ENCODE data around the gene ELK3.

ELK3 gene

DNA sequence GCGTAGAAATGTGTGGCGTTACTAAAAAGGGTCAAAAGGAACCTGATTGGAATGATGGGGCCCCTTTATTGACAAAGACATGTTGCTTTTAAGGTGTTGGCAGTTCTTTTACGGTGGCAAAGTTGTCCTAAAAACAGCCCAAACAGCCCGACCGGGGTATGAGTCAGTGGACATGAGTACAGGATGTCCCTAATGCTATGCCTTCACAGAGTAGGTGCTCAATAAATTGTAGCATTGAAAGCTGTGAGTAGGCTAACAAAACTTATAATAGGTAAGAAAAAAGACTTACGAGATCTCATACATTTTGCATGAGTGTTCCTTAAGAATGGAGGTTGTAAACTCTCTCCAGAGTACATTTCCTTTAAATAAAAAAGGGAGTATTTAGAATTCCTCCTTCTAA, 2.6 kb downstream of the ELK3 start:
- peak overlapping the region in 1 of 5 donors; percentile 39 for H3K9ac ChIP-seq (ENCODE audit: low read length in 5 of 5)
- H3K4me3 ChIP-seq (ENCODE audit: low read depth in 1 of 5, low read length in 5 of 5): peak overlapping the region in 4 of 5 donors; percentile 84 to 98 (median 85)
- no peaks in the 10 kb centered on the region for H3K27me3 ChIP-seq (ENCODE audit: control insufficient read depth in 5 of 5, insufficient read depth in 4 of 5, low read length in 5 of 5)
- no peaks in the 10 kb centered on the region for H3K9me3 ChIP-seq (ENCODE audit: control insufficient read depth in 5 of 5, low read length in 5 of 5)
- H3K4me1 ChIP-seq (ENCODE audit: control insufficient read depth in 5 of 5, insufficient read depth in 5 of 5, low read length in 5 of 5): peaks cover 5 to 58% (median 25%) of the 10 kb centered on the region in 5 donors
- no peaks in the 10 kb centered on the region for H3K36me3 ChIP-seq (ENCODE audit: control insufficient read depth in 5 of 5, insufficient read depth in 5 of 5, low read length in 5 of 5)
- H3K27ac ChIP-seq (ENCODE audit: low read depth, low read length): peak overlapping the region; percentile 91

DNA sequence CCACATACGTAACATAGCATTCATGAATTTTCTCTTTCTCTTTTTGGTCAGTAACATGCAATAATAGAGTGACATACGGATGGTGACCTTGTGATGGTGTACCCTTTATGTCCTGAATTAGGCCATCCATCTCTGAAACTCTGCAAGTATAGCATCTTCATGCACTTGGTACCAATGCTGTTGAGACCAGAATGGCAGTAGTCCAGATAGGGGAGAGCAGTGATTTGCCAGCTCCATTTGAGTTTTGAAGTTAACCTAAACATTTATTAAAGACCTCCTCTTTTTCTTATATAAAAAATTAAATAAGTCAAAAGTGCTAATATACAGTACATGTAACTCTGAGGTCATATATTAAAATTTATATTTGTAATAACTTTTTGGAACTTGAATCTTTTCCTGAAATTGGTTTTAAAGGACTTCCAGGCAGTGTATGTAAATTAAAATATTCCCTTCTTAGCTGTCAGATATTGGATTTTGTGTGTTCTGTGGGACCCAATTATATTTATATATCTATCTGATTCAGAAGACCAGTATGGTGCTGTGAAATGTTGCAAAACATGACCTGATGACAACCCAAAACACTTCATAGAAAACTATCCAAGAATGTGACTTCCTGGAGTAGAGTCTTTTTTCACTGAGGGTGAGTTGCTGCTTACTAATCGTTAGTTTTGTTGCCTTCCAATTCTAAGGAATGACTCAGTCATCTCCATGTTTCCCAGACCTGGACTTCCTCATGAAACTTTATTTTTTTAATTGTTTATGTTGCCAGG, 3.5 kb downstream of the ELK3 start:
- Histone ChIP-seq H3K27me3 (ENCODE audit: control insufficient read depth in 5 of 5, insufficient read depth in 4 of 5, low read length in 5 of 5) (no peaks in the 10 kb centered on the region), H3K4me1 (ENCODE audit: control insufficient read depth in 5 of 5, insufficient read depth in 5 of 5, low read length in 5 of 5) (peaks cover 5 to 58% (median 25%) of the 10 kb centered on the region in 5 donors), H3K9ac (ENCODE audit: low read length in 5 of 5) (peak overlapping the region in 1 of 5 donors; percentile 41), H3K9me3 (ENCODE audit: control insufficient read depth in 5 of 5, low read length in 5 of 5) (no peaks in the 10 kb centered on the region), H3K27ac (ENCODE audit: low read depth, low read length) (peak overlapping the region; percentile 71), H3K36me3 (ENCODE audit: control insufficient read depth in 5 of 5, insufficient read depth in 5 of 5, low read length in 5 of 5) (no peaks in the 10 kb centered on the region), H3K4me3 (ENCODE audit: low read depth in 1 of 5, low read length in 5 of 5) (peak overlapping the region in 3 of 5 donors; percentile 85 to 98 (median 85))

DNA sequence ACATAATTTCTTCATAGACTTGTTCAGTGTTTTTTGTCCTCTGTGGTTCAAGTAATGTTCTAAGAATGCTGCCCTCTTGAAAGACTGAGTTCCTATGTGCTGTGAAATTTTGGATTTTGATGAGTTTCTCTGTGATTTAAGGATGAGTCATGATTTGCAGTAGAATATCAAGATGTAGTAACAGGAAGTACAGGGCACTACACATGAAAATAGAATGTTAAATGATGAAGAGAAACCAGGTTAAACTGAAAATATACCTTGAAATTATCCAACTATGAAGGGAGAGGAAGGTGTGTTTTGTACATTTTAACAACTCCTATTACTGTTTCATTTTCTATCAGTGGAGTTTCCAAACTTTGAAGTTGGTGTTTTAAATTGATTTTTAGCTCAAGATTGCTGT, 4.8 kb downstream of the ELK3 start:
- Histone ChIP-seq H3K4me3 (ENCODE audit: low read depth in 1 of 5, low read length in 5 of 5) (no peak overlapping the region), H3K27me3 (ENCODE audit: control insufficient read depth in 5 of 5, insufficient read depth in 4 of 5, low read length in 5 of 5) (no peaks in the 10 kb centered on the region), H3K36me3 (ENCODE audit: control insufficient read depth in 5 of 5, insufficient read depth in 5 of 5, low read length in 5 of 5) (peaks cover 0 to 3% (median 0%) of the 10 kb centered on the region in 5 donors), H3K9ac (ENCODE audit: low read length in 5 of 5) (peak overlapping the region in 1 of 5 donors; percentile 11), H3K9me3 (ENCODE audit: control insufficient read depth in 5 of 5, low read length in 5 of 5) (no peaks in the 10 kb centered on the region), H3K4me1 (ENCODE audit: control insufficient read depth in 5 of 5, insufficient read depth in 5 of 5, low read length in 5 of 5) (peaks cover 5 to 57% (median 25%) of the 10 kb centered on the region in 5 donors), H3K27ac (ENCODE audit: low read depth, low read length) (peak overlapping the region; percentile 71)

DNA sequence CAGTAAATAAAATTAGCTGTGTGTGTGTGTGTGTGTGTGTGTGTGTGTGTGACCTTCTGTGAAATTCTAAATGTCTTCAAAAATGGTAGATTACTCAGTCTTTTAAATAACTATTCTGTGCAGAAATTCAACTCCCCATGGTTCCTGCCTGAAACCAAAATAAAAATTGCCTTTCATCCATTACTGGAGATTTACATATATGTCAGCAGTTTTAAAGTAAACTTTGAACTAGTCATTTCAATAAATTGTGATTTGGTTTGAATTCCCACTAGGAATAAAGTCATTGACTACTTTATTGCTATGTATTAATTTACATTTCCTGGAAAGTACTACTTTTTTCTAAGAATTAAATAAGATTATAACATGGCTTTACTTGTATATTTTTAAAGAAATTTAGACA, 5.3 kb downstream of the ELK3 start:
- H3K4me3 ChIP-seq (ENCODE audit: low read depth in 1 of 5, low read length in 5 of 5): no peak overlapping the region
- H3K36me3 ChIP-seq (ENCODE audit: control insufficient read depth in 5 of 5, insufficient read depth in 5 of 5, low read length in 5 of 5): peaks cover 0 to 3% (median 0%) of the 10 kb centered on the region in 5 donors
- peaks cover 5 to 62% (median 25%) of the 10 kb centered on the region in 5 donors for H3K4me1 ChIP-seq (ENCODE audit: control insufficient read depth in 5 of 5, insufficient read depth in 5 of 5, low read length in 5 of 5)
- peak overlapping the region in 1 of 5 donors; percentile 11 for H3K9ac ChIP-seq (ENCODE audit: low read length in 5 of 5)
- H3K27me3 ChIP-seq (ENCODE audit: control insufficient read depth in 5 of 5, insufficient read depth in 4 of 5, low read length in 5 of 5): no peaks in the 10 kb centered on the region
- H3K27ac ChIP-seq (ENCODE audit: low read depth, low read length): peak overlapping the region; percentile 71
- H3K9me3 ChIP-seq (ENCODE audit: control insufficient read depth in 5 of 5, low read length in 5 of 5): no peaks in the 10 kb centered on the region

DNA sequence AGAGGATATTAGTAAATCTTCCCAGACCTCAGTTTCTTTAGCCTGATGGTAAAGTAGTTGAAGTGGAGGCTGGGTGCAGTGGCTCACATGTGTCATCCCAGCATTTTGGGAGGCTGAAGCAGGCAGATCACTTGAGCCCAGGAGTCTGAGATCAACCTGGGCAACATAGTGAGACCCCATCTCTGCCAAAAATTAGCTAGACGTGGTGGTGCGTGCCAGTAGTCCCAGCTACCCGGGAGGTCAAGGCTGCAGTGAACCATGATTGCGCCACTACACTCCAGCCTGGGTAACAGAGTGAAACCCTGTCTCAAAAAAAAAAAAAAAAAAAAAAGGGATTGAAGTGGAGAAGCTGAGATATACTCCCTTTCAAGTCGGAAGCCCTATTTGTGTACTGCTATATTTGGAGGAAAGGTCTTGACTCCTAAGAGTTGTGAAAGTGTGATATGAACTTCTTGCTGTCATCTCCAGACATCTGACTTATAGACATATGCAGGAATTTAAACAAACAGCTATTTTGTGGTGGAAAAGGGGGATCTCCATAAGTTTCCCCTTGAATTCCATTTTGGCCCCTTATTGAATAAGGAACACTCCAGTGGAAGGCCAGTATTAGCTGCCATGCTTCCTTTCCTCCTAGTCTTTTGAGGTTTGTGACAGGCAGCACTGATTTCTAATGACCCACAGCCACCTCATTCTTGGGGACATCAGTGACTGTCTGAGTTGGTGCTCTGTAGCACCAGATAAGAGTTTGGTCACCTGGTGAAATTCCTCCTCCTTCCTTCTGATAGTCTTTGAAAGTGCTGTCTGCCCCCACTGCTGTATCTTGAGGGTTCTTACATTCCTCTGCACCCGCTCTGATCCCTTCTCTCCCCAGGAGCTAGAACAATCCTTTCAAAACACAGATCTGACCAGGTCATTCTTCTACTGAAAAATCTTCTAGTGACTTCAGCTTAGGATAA, 7.4 kb downstream of the ELK3 start:
- Histone ChIP-seq H3K9ac (ENCODE audit: low read length in 5 of 5) (peak overlapping the region in 1 of 5 donors; percentile 39), H3K27me3 (ENCODE audit: control insufficient read depth in 5 of 5, insufficient read depth in 4 of 5, low read length in 5 of 5) (no peaks in the 10 kb centered on the region), H3K4me1 (ENCODE audit: control insufficient read depth in 5 of 5, insufficient read depth in 5 of 5, low read length in 5 of 5) (peaks cover 0 to 71% (median 14%) of the 10 kb centered on the region in 5 donors), H3K4me3 (ENCODE audit: low read depth in 1 of 5, low read length in 5 of 5) (no peak overlapping the region), H3K9me3 (ENCODE audit: control insufficient read depth in 5 of 5, low read length in 5 of 5) (peaks cover 0 to 4% (median 0%) of the 10 kb centered on the region in 5 donors), H3K36me3 (ENCODE audit: control insufficient read depth in 5 of 5, insufficient read depth in 5 of 5, low read length in 5 of 5) (peaks cover 0 to 5% (median 0%) of the 10 kb centered on the region in 5 donors), H3K27ac (ENCODE audit: low read depth, low read length) (no peak overlapping the region)

DNA sequence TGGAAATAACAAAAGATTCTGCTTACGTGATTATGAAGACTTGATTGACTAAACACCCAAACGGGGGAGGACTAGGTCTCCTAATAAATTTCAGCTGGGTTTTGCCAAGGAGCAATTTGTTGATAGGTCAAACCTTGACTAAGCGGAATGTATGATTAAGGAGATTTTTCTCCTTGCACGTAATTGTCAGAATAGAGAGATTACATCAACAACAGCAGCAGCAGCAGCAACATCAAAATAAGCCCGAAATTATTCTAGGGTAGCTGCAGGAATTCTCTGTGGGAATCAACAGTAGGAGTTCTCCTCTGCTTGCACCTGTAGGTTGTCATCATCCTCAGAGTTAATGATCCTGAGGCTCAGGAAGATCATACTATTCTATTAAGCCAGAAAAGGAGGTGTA, 10.2 kb downstream of the ELK3 start:
- Histone ChIP-seq H3K4me3 (ENCODE audit: low read depth in 1 of 5, low read length in 5 of 5) (no peak overlapping the region), H3K4me1 (ENCODE audit: control insufficient read depth in 5 of 5, insufficient read depth in 5 of 5, low read length in 5 of 5) (peaks cover 2 to 77% (median 7%) of the 10 kb centered on the region in 5 donors), H3K9me3 (ENCODE audit: control insufficient read depth in 5 of 5, low read length in 5 of 5) (peaks cover 0 to 4% (median 0%) of the 10 kb centered on the region in 5 donors), H3K9ac (ENCODE audit: low read length in 5 of 5) (no peak overlapping the region), H3K27ac (ENCODE audit: low read depth, low read length) (no peak overlapping the region), H3K27me3 (ENCODE audit: control insufficient read depth in 5 of 5, insufficient read depth in 4 of 5, low read length in 5 of 5) (no peaks in the 10 kb centered on the region), H3K36me3 (ENCODE audit: control insufficient read depth in 5 of 5, insufficient read depth in 5 of 5, low read length in 5 of 5) (peaks cover 0 to 7% (median 0%) of the 10 kb centered on the region in 5 donors)

DNA sequence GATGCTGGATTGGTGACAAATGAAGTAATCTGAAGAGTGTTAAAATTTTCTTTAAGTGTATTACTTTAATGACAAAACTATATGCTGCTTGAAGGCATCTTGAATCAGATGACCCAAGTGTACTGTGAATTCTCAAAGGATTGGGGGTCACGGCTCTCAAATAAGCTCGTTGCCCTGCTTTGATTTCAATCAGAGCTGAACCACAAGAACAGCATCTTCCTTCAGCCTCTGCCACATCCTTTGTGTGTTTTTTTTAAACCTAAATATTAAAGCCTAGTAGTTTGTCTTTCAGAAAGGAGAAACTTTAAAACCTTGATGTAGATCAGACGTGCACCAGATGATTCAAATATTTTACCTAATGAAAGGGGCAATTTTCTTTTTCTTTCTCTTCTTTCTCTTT, 11.7 kb downstream of the ELK3 start:
- peaks cover 0 to 4% (median 0%) of the 10 kb centered on the region in 5 donors for H3K9me3 ChIP-seq (ENCODE audit: control insufficient read depth in 5 of 5, low read length in 5 of 5)
- no peak overlapping the region for H3K9ac ChIP-seq (ENCODE audit: low read length in 5 of 5)
- no peak overlapping the region for H3K27ac ChIP-seq (ENCODE audit: low read depth, low read length)
- H3K4me3 ChIP-seq (ENCODE audit: low read depth in 1 of 5, low read length in 5 of 5): peak overlapping the region in 1 of 5 donors; percentile 6
- H3K4me1 ChIP-seq (ENCODE audit: control insufficient read depth in 5 of 5, insufficient read depth in 5 of 5, low read length in 5 of 5): peaks cover 2 to 80% (median 7%) of the 10 kb centered on the region in 5 donors
- H3K27me3 ChIP-seq (ENCODE audit: control insufficient read depth in 5 of 5, insufficient read depth in 4 of 5, low read length in 5 of 5): no peaks in the 10 kb centered on the region
- peaks cover 0 to 7% (median 0%) of the 10 kb centered on the region in 5 donors for H3K36me3 ChIP-seq (ENCODE audit: control insufficient read depth in 5 of 5, insufficient read depth in 5 of 5, low read length in 5 of 5)

DNA sequence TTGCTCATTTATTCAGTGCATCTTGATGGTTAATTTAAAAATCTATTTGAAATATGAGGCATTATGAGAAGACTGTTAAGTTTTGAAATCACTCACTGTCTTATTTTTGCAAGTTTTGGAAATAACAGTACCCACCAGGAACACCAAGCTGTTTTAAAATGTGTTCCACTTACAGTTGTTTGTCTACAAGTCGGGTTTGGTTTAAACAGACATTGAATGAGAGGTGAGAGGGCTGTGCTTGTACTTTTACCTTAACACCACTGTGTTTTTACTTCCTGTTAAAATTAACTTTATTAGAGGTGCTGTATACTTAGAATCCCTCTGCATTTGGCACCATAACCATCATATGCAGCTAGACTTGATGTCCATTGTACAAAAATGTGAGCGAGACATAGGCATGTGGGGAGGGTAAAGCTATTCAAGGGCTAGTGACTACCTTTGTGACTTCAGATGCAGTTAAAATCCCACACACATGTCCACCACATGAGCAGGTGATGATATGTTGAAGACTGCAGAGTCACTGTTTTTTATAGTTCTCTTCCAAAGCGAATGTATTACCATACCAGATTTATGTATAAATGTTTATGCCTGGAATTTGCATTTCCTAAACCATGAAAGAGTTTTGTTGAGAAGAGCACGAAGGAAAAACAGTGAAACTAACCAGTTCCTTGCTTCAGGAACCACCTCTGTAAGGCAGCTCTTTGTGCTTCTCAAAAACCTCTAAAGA, 12.9 kb downstream of the ELK3 start:
- Histone ChIP-seq H3K4me1 (ENCODE audit: control insufficient read depth in 5 of 5, insufficient read depth in 5 of 5, low read length in 5 of 5) (peaks cover 2 to 82% (median 10%) of the 10 kb centered on the region in 5 donors), H3K27me3 (ENCODE audit: control insufficient read depth in 5 of 5, insufficient read depth in 4 of 5, low read length in 5 of 5) (no peaks in the 10 kb centered on the region)

DNA sequence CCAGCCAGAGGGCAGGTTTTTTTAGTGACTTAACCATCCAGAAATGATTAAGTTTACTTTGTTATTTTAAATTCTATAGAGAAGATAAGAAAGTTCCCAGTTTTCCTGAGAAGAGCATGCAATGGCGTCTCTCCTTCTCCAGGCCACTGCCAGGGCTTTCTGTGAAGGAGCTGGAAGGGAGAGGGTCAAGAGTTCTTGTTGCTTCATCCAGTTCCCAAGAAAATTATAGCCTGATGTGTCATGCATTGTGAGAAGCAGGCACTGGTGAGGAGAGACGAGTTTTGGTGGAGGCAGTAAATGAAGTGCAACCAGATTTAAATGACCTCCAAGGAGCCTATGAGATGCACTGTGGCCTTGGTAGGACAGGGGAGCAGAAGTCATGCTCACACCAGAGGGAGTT, 14.2 kb downstream of the ELK3 start:
- Histone ChIP-seq H3K27me3 (ENCODE audit: control insufficient read depth in 5 of 5, insufficient read depth in 4 of 5, low read length in 5 of 5) (no peaks in the 10 kb centered on the region), H3K27ac (ENCODE audit: low read depth, low read length) (peak overlapping the region; percentile 21), H3K9me3 (ENCODE audit: control insufficient read depth in 5 of 5, low read length in 5 of 5) (peaks cover 0 to 4% (median 0%) of the 10 kb centered on the region in 5 donors), H3K4me1 (ENCODE audit: control insufficient read depth in 5 of 5, insufficient read depth in 5 of 5, low read length in 5 of 5) (peaks cover 6 to 91% (median 15%) of the 10 kb centered on the region in 5 donors), H3K9ac (ENCODE audit: low read length in 5 of 5) (no peak overlapping the region), H3K36me3 (ENCODE audit: control insufficient read depth in 5 of 5, insufficient read depth in 5 of 5, low read length in 5 of 5) (peaks cover 0 to 4% (median 0%) of the 10 kb centered on the region in 5 donors), H3K4me3 (ENCODE audit: low read depth in 1 of 5, low read length in 5 of 5) (peak overlapping the region in 2 of 5 donors; percentile 6 to 34)

More for the DNA sequence above, 12.9 kb downstream of the ELK3 start:
- H3K27ac ChIP-seq (ENCODE audit: low read depth, low read length): peak overlapping the region; percentile 13
- H3K36me3 ChIP-seq (ENCODE audit: control insufficient read depth in 5 of 5, insufficient read depth in 5 of 5, low read length in 5 of 5): peaks cover 0 to 7% (median 0%) of the 10 kb centered on the region in 5 donors
- no peak overlapping the region for H3K4me3 ChIP-seq (ENCODE audit: low read depth in 1 of 5, low read length in 5 of 5)
- no peak overlapping the region for H3K9ac ChIP-seq (ENCODE audit: low read length in 5 of 5)
- H3K9me3 ChIP-seq (ENCODE audit: control insufficient read depth in 5 of 5, low read length in 5 of 5): peaks cover 0 to 4% (median 0%) of the 10 kb centered on the region in 5 donors

All from subcutaneous abdominal adipose tissue (tissue), 5 donors.